Measurements from ENCODE around the gene NIPAL3. TPM values are rescaled to one million over a fixed set of nuclear protein-coding genes. Genes with fewer than 3 reads are reported as not detected.

The NIPAL3 gene
- total RNA-seq, 1 experiment from 2014 or later: 16.6 TPM

DNA sequence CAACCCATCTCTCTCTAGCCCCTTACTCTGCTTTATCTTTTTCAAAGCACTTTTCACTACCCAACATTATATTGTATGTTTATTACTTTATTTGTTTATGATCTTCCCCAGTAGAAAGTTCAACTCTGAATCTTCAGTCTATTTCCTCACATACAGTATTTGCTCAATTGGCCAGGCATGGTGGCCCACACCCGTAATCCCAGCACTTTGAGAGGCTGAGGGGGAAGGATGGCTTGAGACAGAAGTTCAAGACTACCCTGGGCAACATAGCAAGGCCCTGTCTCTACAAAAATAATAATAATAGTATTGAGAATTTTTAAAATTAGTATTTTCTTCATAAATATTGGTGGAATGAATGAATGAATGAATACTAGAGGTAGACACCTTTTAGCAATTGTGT, 3.2 kb upstream of the NIPAL3 start:
- RAD21 ChIA-PET (ENCODE audit: low non-redundant PET in 1 of 2, low total read pairs in 2 of 2, uncharacterized antibody in 2 of 2, unreplicated experiment in 2 of 2): no interaction called here
- Histone ChIP-seq H3K4me1 (ENCODE audit: control insufficient read depth in 1 of 2, insufficient read depth in 2 of 2, low read length in 2 of 2) (peaks cover 29 to 73% of the 10 kb centered on the region in 2 experiments), H3K9me2 (ENCODE audit: insufficient read depth) (no peaks in the 10 kb centered on the region), H3K4me2 (ENCODE audit: low read length) (peak overlapping the region; percentile 96), H3K27me3 (ENCODE audit: insufficient read depth, low read length) (no peaks in the 10 kb centered on the region), H3K79me2 (ENCODE audit: insufficient read depth, low read length) (no peaks in the 10 kb centered on the region), H3K27ac (ENCODE audit: low read depth, low read length) (no peak overlapping the region), H4K20me1 (ENCODE audit: insufficient read depth) (no peaks in the 10 kb centered on the region), H3K36me3 (ENCODE audit: control insufficient read depth in 1 of 2, insufficient read depth in 2 of 2, low read length in 2 of 2) (no peaks in the 10 kb centered on the region), H2AFZ (ENCODE audit: low read depth, low read length, poor library complexity, severe bottlenecking) (no peak overlapping the region), H3K4me3 (replicated peaks in 1 of 2; ENCODE audit: low read depth in 1 of 2, low read length in 2 of 2) (peak overlapping the region; percentile 74 to 81; a peak in 3 of 4 replicates), H3K9me3 (ENCODE audit: control insufficient read depth in 1 of 2, insufficient read depth in 1 of 2, low read depth in 1 of 2, low read length in 2 of 2) (no peaks in the 10 kb centered on the region), H3K9ac (ENCODE audit: low read length) (peak overlapping the region; percentile 82; the same call in 1 of the 2 replicates)
- ATAC-seq (no peak), DNase-seq (ENCODE audit: low read depth, low spot score) (no peak)
- CTCF ChIA-PET: interaction anchor here (1.0 to 1.8 kb wide), 2 partner anchors 21 to 213 kb away, joined by 4 to 10 read pairs; no protein-coding TSS in a partner anchor
- intact Hi-C loops (cut with micrococcal nuclease): loop anchor here (10.0 kb wide), 1 partner anchor 112 kb away; no protein-coding TSS in a partner anchor
- TF ChIP-seq EZH2phosphoT487 (IDR thresholded peaks at IDR 0.05; ENCODE audit: borderline replicate concordance) (no peak), YY1 (IDR thresholded peaks at IDR 0.05; ENCODE audit: extremely low read depth, insufficient replicate concordance, low read depth, low read length) (no peak), SRF (IDR thresholded peaks at IDR 0.05; ENCODE audit: low read depth) (no peak), ZNF274 (IDR thresholded peaks at IDR 0.05; ENCODE audit: low read depth, low read length) (no peak), REST (IDR thresholded peaks at IDR 0.05; ENCODE audit: low read depth) (no peak), SIN3A (IDR thresholded peaks at IDR 0.05; ENCODE audit: low read depth) (no peak), EGR1 (IDR thresholded peaks at IDR 0.05; ENCODE audit: low read depth) (no peak), TCF7L2 (IDR thresholded peaks at IDR 0.05; ENCODE audit: borderline replicate concordance, extremely low read depth, insufficient read depth, insufficient read length) (no peak), CEBPB (IDR thresholded peaks at IDR 0.05; ENCODE audit: low read depth) (no peak), ZFX (IDR thresholded peaks at IDR 0.05) (no peak), ZBTB33 (IDR thresholded peaks at IDR 0.05; ENCODE audit: extremely low read depth, insufficient replicate concordance, low read length) (no peak), ELF1 (IDR thresholded peaks at IDR 0.05; ENCODE audit: borderline replicate concordance, low read depth) (no peak), RAD21 (IDR thresholded peaks at IDR 0.05; ENCODE audit: low read depth) (no peak)
- TF ChIP-seq, protein P1, sequence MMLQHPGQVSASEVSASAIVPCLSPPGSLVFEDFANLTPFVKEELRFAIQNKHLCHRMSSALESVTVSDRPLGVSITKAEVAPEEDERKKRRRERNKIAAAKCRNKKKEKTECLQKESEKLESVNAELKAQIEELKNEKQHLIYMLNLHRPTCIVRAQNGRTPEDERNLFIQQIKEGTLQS (IDR thresholded peaks at IDR 0.05): no peak
- TF ChIP-seq, protein P2, sequence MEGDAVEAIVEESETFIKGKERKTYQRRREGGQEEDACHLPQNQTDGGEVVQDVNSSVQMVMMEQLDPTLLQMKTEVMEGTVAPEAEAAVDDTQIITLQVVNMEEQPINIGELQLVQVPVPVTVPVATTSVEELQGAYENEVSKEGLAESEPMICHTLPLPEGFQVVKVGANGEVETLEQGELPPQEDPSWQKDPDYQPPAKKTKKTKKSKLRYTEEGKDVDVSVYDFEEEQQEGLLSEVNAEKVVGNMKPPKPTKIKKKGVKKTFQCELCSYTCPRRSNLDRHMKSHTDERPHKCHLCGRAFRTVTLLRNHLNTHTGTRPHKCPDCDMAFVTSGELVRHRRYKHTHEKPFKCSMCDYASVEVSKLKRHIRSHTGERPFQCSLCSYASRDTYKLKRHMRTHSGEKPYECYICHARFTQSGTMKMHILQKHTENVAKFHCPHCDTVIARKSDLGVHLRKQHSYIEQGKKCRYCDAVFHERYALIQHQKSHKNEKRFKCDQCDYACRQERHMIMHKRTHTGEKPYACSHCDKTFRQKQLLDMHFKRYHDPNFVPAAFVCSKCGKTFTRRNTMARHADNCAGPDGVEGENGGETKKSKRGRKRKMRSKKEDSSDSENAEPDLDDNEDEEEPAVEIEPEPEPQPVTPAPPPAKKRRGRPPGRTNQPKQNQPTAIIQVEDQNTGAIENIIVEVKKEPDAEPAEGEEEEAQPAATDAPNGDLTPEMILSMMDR (IDR thresholded peaks at IDR 0.05 in 2 of 3, conservative IDR thresholded peaks at IDR 0.05 in 1 of 3; ENCODE audit: borderline replicate concordance in 1 of 3, insufficient read depth in 1 of 3, low read depth in 2 of 3, low read length in 2 of 3): no peak
- POLR2A ChIA-PET: no interaction called here
- BruUV-seq (replicated peaks): no TSS peak

Measured in HCT116 (cell line).